Stimulated activated CD4-positive, alpha-beta T cell treated with anti-CD3 and anti-CD28 coated beads, Interleukin-4, amount 100 ng/mL, for 24 hours (primary cell): Measurements from ENCODE around the gene FMO4.
"Not testable (repeated sequence)": the region's sequence is repeated elsewhere in the genome, so short reads cannot be mapped to it uniquely, and the experiment has no call there.

ENCODE experiments used
- DNase-seq: peaks from one replicate; pipeline ENCODE4 v3.0.0-alpha.2; 2020

Gene FMO4

DNA sequence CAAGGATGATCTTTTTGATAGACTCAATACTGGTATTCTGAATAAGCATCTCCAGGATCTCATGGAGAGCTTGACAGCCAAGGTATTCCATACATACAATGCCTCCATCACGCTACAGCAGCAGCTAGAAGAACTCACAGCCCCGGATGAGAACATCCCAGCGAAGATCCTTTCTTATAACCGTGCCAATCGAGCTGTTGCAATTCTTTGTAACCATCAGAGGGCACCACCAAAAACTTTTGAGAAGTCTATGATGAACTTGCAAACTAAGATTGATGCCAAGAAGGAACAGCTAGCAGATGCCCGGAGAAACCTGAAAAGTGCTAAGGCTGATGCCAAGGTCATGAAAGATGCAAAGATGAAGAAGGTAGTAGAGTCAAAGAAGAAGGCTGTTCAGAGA, 25.4 kb downstream of the FMO4 start:
- DNase-seq: not testable (repeated sequence)

DNA sequence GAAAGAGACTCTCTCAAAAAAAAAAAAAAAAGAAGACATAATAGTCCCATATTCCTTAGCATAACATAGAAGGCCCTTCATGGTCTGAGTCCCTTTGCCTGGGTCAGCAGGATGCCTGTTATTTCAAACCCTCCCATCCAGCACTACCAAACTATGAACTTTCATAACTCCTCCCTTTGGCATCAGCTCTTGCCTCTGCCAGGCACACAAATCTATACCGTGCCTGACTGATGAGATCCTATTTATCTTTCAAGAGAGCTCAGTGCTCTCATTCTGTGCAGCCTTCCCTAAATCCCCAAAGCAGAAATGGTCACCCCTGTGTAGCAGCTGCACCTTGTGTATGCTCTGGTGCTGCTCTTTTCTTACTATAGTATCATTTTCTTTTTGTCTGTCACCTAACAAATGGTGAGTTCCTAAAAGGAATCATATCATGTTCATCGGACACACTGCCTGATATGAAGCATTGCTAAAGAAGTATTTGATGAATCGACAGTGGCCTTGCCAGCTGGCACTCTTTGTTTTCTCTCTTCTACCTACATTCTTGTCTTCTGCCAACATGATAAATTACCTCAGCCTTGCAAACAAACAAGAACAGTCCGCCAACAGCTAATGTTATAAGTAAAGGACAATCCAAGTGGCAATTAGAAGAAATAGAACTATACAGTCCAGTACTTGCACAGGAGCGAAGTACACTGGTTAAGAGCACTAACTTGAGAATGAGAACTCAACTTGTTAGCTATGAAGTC, 29.9 kb downstream of the FMO4 start:
- DNase-seq: no peak

DNA sequence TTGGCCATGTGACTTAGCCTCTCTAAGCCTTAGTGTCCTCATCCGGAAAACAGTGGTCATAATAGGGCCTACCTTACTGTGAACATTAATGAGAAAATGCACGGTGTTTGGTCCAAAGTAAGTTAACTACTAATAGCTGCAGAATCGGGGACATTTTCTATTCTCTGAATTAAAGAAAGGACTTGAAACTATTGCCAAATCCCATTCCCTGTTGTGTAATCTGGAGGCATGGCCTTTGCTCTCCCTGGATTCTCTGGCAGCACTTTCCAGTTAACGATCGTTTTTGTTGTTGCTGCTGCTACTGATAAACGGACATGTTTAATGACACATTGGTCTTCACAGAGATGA, 30.5 kb downstream of the FMO4 start:
- DNase-seq: no peak

DNA sequence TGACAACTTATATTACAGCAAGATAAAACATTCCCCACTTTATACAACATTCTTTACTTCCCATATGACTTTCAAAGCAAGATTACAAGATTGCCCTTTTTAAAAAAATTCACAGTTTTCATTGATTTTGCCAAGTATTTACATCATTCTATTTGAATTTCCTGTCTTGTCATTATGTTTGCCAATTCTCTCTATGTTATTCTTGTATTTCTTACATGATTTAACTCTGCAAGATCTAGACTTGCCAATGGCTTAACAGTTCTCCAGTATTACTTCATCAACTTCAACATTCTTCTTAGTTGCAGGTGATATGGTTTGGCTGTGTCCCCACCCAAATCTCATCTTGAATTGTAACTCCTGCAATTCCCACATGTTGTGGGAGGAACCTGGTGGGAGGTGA, 31.6 kb downstream of the FMO4 start:
- no peak for DNase-seq

DNA sequence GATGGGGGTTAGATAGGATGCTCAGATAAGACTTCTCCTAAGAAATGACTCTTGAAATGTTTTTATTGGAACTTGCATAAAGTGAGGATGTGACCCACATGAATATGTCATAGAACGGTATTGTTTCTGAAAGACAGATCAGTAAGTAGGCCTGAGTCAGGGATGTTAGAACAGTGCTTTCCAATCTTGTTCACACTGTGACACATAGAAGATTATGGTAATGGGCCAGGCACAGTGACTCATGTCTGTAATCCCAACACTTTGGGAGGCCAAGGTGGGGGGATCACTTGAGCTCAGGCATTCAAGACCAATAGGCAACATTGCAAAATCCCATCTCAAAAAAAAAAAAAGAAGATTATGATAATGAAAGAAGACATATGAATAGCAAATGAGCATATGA, 32.9 kb downstream of the FMO4 start:
- no peak for DNase-seq

DNA sequence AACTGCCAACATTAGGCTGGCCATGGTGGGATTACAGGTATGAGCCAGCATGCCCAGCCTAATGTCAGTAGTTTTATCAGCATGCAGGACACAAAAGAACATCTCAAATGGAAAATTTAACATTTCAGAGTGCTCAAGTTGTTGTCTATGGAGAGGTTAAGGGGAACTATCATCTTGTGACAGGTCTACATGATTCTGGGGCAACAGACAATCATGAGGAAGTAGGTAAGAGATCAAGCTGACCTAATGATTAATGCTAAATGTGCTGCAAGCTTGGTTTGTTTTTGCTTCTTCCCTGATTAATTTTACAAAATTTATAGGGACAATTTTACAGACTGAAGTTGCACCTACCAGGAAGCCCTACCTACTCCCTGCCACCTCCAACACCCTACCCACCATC, 36.6 kb downstream of the FMO4 start:
- no peak for DNase-seq

DNA sequence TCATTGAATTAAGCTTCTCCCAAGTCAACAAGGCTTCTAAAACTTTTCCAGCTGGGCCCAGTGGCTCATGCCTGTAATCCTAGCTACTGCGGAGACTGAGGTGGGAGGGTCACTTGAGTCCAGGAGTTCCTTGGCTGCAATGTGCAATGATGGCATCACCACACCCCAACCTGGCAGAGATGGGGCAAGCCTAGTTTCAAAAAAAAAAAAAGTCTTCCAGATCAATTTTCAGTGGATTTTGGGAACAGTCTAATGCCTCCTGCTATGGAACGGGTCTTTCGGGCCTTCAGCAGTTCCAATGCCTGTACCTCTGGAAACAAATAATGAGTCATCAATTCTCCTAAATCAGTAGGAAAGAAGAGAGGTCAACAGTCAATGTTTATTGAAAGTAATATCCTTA, 38.0 kb downstream of the FMO4 start:
- no peak for DNase-seq

DNA sequence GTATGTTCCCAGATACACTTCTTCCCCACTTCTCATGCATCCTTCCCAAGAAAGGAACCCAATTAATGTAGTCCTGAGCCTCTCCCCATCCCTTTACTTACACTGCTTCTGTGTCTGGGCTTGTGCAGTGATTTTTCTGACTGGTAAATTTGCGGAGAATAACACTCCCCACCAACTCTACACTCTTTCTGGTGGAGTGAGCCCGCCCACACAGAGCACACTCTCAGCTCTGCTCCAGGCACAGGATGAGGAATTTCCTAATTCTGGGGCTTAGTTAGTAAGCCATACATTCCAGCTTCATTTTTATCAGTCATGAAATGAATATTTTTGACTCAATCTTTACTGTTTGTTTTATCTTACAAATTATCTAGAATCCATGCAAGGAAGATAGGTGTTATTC, 38.6 kb downstream of the FMO4 start:
- DNase-seq: no peak

DNA sequence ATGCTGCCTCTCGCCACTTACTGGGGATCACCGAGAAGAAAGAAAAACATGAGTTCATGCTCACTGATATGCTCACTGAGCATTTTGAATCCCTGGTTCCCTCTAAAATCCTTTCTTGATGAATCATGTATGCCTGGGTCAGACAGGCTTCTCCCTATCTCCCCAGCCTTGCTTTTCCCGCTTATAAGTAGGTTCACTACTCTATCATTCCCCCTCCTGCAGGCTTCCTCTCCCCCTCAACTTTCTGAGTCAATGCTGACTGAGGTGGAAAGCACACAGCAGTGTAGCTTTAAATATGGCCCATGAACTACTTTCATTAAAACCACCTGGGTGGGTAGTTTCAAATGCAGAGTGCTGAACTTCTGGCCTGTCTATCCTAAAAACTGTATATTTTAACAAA, 41.7 kb downstream of the FMO4 start:
- DNase-seq: no peak

DNA sequence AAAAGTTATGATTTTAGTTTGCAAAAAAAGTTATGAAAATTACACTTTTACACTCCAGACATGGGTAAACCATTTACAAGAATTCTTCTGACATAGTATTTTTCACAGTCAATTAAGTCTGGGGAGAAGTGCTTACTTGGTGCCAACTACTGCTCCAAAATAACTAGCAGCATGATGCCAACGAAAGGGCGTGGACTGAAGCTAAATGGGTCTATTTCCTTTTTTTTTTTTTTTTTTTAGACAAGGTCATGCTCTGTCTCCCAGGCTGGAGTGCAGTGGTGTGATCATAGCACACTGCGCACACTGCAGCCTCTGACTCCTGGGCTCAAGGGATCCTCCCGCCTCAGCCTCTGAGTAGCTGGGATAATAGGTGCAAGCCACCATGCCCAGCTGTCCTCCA, 43.2 kb downstream of the FMO4 start:
- no peak for DNase-seq

DNA sequence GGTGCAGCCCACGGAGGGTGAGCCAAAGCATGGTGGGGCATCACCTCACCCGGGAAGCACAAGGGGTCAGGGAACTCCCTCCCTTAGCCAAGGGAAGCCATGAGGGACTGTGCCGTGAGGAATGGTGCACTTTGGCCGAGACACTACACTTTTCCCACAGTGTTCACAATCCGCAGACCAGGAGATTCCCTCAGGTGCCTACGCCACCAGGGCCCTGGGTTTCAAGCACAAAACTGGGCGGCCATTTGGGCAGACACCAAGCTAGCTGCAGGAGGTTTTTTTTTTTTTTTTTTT, 45.3 kb downstream of the FMO4 start:
- not testable (repeated sequence) for DNase-seq

DNA sequence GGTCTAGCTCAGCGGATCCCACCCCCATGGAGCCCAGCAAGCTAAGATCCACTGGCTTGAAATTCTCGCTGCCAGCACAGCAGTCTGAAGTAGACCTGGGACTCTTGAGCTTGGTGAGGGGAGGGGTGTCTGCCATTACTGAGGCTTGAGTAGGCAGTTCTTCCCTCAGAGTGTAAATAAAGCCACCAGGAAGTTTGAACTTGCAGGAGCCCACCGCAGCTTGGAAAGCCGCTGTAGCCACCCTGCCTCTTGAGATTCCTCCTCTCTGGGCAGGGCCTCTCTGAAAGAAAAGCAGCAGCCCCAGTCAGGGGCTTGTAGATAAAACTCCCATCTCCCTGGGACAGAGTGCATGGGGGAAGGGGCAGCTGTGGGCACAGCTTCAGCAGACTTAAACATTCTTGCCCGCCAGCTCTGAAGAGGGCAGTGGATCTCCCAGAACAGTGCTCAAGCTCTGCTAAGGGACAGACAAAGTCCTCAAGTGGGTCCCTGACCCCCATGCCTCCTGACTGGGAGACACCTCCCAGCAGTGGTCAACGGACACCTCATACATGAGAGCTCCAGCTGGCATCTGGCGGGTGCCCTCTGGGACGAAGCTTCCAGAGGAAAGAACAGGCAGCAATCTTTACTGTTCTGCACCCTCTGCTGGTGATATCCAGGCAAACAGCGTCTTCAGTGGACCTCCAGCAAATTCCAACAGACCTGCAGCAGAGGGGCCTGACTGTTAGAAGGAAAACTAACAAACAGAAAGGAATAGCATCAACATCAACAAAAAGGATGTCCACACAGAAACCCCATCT, 45.9 kb downstream of the FMO4 start:
- not testable (repeated sequence) for DNase-seq

DNA sequence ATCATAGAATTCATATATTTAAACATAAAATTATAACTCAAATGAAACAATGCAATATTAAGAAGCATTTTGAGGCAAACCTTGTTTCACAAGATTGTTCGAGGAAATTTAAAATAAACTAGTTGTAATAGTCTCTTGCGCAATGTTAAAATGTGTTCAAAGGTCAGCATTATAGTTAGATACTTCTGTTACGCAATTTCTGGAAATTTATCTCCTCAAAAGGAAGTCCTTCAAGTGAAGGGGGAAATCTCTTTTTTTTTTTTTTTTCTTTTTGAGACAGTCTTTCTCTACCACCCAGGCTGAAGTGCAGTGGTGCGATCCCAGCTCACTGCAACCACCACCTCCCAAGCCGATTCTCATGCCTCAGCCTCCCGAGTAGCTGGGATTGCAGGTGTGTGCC, 52.1 kb downstream of the FMO4 start:
- DNase-seq: no peak

DNA sequence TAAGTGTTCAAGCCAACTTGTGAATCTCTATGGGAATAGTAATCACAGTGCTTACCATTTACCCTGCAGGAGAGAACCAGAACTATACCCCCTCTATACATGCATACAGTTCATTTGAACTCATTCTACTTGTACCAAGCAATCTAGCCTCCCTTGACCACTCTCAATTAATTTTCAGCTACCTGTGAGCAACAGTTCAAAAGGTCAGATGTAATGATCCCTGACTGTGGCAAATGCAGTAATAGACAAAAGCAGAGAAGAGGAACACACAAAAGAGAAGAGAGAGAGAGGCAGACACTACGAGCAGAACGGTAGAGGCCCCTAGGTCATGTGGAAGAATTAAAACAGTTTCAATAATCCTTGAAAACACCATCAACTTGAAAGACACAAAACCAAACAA, 52.8 kb downstream of the FMO4 start:
- no peak for DNase-seq

DNA sequence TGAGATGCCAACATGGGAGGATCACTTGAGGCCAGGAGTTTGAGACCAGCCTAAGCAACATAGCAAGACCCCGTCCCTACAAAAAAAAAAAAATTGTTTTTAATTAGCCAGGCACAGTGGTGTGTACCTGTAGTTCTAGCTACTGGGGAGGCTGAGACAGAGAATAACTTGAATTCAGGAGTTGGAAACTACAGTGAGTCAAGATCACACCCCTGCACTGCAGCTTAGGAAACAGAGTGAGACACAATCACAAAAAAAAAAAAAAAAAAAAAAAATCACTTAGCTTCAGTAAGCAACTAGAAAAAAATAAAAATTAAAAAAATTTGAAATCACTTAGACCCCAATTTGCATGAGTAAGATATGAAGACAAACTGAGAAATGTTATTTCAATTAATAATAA, 53.5 kb downstream of the FMO4 start:
- DNase-seq: no peak

DNA sequence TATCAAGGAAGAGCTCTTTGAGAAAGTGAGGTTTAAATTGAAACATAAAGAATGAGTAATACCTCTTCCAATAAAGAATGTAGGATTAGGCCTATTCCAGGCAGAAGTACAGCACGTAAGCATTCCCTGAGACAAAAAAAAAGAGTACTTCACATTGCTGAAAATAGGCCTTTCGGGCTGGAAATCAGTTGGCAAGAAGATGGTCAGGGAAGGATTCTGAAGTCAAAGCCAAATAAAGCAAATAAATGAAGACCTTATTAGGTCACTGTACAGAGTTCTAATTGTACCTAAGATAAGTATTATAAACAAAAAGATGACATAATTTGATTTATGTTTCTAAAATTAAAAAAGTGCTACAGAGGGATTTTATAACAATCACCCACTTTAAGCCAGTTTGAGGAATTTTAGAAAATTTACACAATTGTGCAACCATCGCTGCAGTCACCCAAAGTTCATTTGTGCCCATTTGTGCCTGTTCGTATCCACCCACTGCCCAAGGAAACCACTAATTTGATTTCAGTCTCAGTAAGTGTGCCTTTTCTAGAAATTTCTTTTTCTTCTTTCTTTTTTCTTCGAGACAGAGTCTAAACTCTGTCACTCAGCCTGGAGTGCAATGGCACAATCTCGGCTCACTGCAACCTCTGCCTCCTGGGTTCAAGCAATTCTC, 58.6 kb downstream of the FMO4 start:
- no peak for DNase-seq

DNA sequence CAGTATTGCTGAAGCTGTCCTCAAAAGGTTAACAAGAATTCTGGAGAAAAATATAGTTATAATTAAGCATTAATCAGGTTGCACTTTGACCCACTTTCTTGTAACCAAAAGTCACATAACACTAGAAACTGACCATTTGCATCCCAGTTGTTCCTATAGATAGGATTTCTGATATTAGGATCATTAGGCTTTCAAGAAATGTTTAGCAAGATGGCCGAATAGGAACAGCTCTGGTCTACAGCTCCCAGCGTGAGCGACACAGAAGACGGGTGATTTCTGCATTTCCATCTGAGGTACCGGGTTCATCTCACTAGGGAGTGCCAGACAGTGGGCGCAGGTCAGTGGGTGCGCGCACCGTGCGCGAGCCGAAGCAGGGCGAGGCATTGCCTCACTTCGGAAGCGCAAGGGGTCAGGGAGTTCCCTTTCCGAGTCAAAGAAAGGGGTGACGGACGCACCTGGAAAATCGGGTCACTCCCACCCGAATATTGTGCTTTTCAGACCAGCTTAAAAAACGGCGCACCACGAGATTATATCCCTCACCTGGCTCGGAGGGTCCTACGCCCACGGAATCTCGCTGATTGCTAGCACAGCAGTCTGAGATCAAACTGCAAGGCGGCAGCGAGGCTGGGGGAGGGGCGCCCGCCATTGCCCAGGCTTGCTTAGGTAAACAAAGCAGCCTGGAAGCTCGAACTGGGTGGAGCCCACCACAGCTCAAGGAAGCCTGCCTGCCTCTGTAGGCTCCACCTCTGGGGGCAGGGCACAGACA, 59.6 kb downstream of the FMO4 start:
- not testable (repeated sequence) for DNase-seq

DNA sequence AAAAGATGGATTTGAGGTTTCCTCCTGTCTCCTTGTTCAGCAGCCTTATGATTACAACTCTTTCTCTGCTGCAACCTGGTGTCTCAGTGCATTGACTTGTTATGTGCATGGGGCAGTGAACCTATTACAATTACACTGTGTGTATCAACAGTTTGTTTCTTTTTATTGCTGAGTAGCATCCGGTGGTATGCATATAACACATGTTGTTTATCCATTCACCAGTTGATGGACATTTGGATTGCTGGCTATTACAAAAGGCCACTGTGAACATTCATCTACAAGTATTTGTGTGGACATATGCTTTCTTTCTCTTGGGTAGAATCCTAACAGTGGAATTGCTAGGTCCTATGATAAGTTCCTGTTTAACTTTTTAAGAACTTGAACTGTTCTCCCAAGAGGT, 65.9 kb downstream of the FMO4 start:
- no peak for DNase-seq

DNA sequence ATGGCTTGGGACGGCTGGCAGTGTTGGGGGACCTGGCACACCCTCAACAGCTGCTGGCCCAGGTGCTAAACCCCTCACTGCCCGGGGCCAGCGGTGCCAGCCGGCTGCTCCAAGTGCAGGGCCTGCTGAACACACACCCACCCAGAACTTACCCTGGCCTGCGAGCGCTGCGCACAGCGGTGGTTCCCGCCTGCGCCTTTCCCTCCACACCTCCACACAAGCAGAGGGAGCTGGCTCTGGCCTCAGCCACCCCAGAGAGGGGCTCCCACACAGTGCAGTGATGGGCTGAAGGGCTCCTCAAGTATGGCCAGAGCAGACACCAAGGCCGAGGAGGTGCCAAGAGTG, 67.9 kb downstream of the FMO4 start:
- DNase-seq: no peak

DNA sequence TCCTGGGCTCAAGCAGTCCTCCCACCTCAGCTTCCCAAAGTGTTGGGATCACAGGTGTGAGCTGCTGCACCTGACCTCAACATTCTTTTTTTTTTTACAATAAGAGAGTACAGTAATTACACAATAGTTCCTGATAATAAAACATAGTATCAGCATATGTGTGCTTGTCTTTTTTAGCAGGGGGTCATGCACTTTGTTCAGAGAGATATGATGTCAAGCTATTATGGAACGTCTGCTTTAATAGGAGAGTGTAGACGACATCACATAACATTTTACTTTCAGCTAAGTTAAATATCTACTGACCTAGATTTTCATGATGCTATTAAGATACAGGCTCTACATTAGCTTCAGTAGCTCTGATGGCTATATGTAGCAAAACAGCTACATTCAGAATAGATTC, 70.5 kb downstream of the FMO4 start:
- no peak for DNase-seq

DNA sequence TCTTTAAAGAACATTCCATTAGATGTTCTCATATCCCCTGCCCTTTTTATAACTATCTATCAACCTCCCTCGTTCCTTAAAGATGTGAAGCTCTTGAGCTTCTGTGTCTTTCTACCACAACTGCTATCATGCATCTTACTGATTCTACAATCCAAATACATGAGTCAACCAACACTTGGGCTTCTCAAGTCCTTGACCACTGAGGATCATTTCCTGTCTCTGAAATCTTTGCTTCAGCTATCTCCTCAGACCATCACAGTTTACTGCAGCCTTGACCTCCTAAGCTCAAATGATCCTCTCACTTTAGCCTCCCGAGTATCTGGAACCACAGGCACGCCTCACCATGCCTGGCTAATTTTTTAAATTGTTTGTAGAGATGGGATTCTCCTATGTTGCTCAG, 75.2 kb downstream of the FMO4 start:
- DNase-seq: no peak

DNA sequence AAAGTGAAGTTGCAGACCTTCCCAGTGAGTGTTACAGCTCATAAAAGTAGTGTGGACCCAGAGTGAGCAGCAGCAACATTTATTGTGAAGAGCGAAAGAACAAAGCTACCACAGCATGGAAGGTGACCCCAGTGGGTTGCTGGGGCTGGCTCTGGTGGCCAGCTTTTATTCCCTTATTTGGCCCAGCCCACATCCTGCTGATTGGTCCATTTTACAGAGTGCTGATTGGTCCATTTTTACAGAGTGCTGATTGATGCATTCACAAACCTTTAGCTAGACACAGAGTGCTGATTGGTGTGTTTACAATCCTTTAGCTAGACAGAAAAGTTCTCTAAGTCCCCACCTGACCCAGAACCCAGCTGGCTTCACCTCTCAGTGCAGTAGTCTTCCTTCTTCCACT, 76.8 kb downstream of the FMO4 start:
- not testable (repeated sequence) for DNase-seq
